Keratinocyte (primary cell): ENCODE results near the gene MGAT5.

Experiments
- EZH2 ChIP-seq: IDR thresholded peaks from one replicate; pipeline ENCODE4 v1.6.1; 2012; ENCODE audit warnings: inconsistent platforms, mild to moderate bottlenecking, low read length, moderate library complexity
- TF ChIP-seq, protein P1 (sequence below), 3 experiments: IDR thresholded peaks in 1 of 3; conservative IDR thresholded peaks in 1 of 3; optimal IDR thresholded peaks in 1 of 3; 2 replicates in 2 of 3; 3 replicates in 1 of 3; pipeline versions ENCODE3 to v1.5.1; 2011; ENCODE audit warnings: low read length in 3 of 3, mild to moderate bottlenecking in 3 of 3, moderate library complexity in 2 of 3, control low read depth in 1 of 3, inconsistent platforms in 1 of 3; ENCODE audit not compliant: insufficient read depth in 2 of 3; ENCODE audit errors: extremely low read depth in 1 of 3

DNA sequence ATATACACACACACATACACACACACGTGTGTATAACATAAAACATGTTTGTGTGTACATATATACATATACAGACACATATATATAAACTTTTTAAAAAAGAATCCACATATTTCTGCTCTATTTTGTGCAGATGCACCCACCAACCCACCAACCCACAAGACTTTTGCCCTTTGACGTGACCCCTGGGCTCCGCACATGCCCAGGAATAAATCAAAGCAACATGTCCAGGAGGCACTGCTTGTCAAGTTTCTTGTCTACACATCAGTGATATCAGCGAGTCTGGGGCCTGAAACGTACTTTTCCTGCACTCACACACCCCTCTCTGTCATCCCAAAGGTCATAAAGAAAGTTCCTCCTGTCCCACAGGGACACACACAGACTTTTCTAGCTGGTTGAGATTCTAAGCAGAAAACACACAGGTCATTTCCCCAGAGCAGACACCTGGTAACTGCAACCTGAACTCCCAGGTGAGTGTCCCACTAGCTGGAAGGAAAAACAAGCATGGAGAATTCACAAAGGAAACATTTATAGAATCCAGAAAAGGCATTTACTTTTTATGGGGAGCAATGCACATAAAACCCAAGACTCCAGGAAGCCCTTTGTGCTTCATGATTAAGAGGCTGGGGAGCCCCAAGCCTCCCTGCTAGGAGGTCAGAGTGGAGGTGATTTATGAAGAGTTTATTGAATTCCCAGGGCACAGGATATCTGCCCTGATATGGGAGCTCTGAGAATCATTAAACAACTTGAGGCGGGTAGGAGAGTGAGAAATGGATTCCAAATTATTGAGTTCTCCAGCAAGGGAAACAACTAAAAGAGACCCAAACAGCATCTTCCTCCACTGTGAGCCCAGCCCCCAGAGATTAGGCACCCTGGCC is 211.6 kb downstream of the MGAT5 start:
- TF ChIP-seq, protein P1, sequence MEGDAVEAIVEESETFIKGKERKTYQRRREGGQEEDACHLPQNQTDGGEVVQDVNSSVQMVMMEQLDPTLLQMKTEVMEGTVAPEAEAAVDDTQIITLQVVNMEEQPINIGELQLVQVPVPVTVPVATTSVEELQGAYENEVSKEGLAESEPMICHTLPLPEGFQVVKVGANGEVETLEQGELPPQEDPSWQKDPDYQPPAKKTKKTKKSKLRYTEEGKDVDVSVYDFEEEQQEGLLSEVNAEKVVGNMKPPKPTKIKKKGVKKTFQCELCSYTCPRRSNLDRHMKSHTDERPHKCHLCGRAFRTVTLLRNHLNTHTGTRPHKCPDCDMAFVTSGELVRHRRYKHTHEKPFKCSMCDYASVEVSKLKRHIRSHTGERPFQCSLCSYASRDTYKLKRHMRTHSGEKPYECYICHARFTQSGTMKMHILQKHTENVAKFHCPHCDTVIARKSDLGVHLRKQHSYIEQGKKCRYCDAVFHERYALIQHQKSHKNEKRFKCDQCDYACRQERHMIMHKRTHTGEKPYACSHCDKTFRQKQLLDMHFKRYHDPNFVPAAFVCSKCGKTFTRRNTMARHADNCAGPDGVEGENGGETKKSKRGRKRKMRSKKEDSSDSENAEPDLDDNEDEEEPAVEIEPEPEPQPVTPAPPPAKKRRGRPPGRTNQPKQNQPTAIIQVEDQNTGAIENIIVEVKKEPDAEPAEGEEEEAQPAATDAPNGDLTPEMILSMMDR (optimal IDR thresholded peaks at IDR 0.05 in 1 of 3, IDR thresholded peaks at IDR 0.05 in 1 of 3, conservative IDR thresholded peaks at IDR 0.05 in 1 of 3; ENCODE audit: extremely low read depth in 1 of 3, insufficient read depth in 2 of 3, low read length in 3 of 3), result no peak
- TF ChIP-seq EZH2, result no peak
